B cell (primary cell): ENCODE results near the gene NTN5. TPM values are rescaled to one million over a fixed set of nuclear protein-coding genes. Genes with fewer than 3 reads are reported as not detected.

ENCODE experiments used
- ATAC-seq: fragments of 200-7000 bp; cut with Tn5 transposase; one replicate; pipeline ENCODE4 v1.10.0; 2021; ENCODE audit warnings: low read depth, mild to moderate bottlenecking, moderate number of reproducible peaks, moderate library complexity
- CTCF ChIA-PET: fragments of 350-600 bp; sonication (Branson Sonifier 250); formaldehyde crosslinking; loops from one replicate; lab custom pipeline; 2021; ENCODE audit warnings: antibody characterized with exemption, inconsistent platforms; lab: Charles Lee
- POLR2A ChIA-PET: fragments of 350-600 bp; sonication (Branson Sonifier 250); formaldehyde crosslinking; loops from one replicate; lab custom pipeline; 2021; ENCODE audit warnings: antibody characterized with exemption; lab: Charles Lee
- DNase-seq: peaks from one replicate; pipeline ENCODE4 v3.0.0; 2013
- H2AFZ ChIP-seq: 2 replicates; pipeline ENCODE4 v1.6.1; 2012; ENCODE audit warnings: mild to moderate bottlenecking, low read depth, low read length; ENCODE audit not compliant: insufficient read depth, poor library complexity, severe bottlenecking
- H3K27ac ChIP-seq, 2 donors: 1 replicate in 1 of 2; 2 replicates in 1 of 2; pipeline ENCODE4 v1.5.1; 2012 to 2013; ENCODE audit warnings: low read length in 2 of 2, mild to moderate bottlenecking in 2 of 2, moderate library complexity in 1 of 2
- H3K27me3 ChIP-seq, 4 experiments: fragments of 200-600 bp in 1 of 4; sonication (generic) in 1 of 4; replicated peaks in 1 of 4; 1 replicate in 2 of 4; 2 replicates in 2 of 4; pipeline versions ENCODE4 v1.6.1 to v1.7.0; 2013 to 2016; ENCODE audit warnings: low read length in 3 of 4, mild to moderate bottlenecking in 2 of 4, mixed read lengths in 1 of 4, moderate library complexity in 1 of 4; ENCODE audit not compliant: insufficient read depth in 4 of 4, control insufficient read depth in 3 of 4; ENCODE audit errors: control extremely low read depth in 1 of 4
- H3K36me3 ChIP-seq, 2 experiments: replicated peaks in 1 of 2; 1 replicate in 1 of 2; 2 replicates in 1 of 2; pipeline versions ENCODE4 v1.6.1 to v1.7.1; 2013; ENCODE audit warnings: low read length in 1 of 2; ENCODE audit not compliant: insufficient read depth in 2 of 2, control insufficient read depth in 1 of 2; ENCODE audit errors: control extremely low read depth in 1 of 2, extremely low read depth in 1 of 2
- H3K4me1 ChIP-seq, 2 donors: fragments of 200-600 bp in 1 of 2; sonication (generic) in 1 of 2; 1 replicate in 1 of 2; 2 replicates in 1 of 2; pipeline versions ENCODE4 v1.5.1 to v1.6.1; 2013 to 2017; ENCODE audit warnings: low read length in 2 of 2; ENCODE audit not compliant: control insufficient read depth in 2 of 2, insufficient read depth in 2 of 2
- H3K4me2 ChIP-seq: replicated peaks from 2 replicates; pipeline ENCODE3; 2012; ENCODE audit warnings: mild to moderate bottlenecking, low read depth, low read length; ENCODE audit not compliant: poor library complexity, severe bottlenecking
- H3K4me3 ChIP-seq, 5 experiments: fragments of 200-600 bp in 1 of 5; sonication (generic) in 1 of 5; 1 replicate in 3 of 5; 2 replicates in 2 of 5; pipeline versions ENCODE4 v1.5.1 to v1.7.0; 2011 to 2016; ENCODE audit warnings: low read length in 4 of 5, mild to moderate bottlenecking in 4 of 5, low read depth in 2 of 5, control low read depth in 1 of 5, moderate library complexity in 1 of 5; ENCODE audit not compliant: insufficient read depth in 1 of 5; ENCODE audit errors: control extremely low read depth in 1 of 5, extremely low read depth in 1 of 5
- H3K79me2 ChIP-seq: fragments of 200-600 bp; sonication (generic); one replicate; pipeline ENCODE4 v1.6.0; 2016; ENCODE audit warnings: low read length; ENCODE audit not compliant: control insufficient read depth, insufficient read depth
- H3K9ac ChIP-seq: fragments of 200-600 bp; sonication (generic); 2 replicates; pipeline ENCODE4 v1.6.1; 2017; ENCODE audit warnings: mild to moderate bottlenecking, low read length, moderate library complexity
- H3K9me3 ChIP-seq, 3 donors: one replicate each; pipeline versions ENCODE4 v1.6.1 to v1.7.1; 2013; ENCODE audit warnings: low read length in 2 of 3; ENCODE audit not compliant: control insufficient read depth in 2 of 3, insufficient read depth in 1 of 3; ENCODE audit errors: control extremely low read depth in 1 of 3
- H4K20me1 ChIP-seq: 2 replicates; pipeline ENCODE4 v1.6.0; 2012; ENCODE audit warnings: mild to moderate bottlenecking, low read length; ENCODE audit not compliant: insufficient read depth, control insufficient read depth, poor library complexity, severe bottlenecking
- H3K27ac Mint-ChIP-seq: one replicate; pipeline ENCODE4 v1.8.0; 2021; ENCODE audit warnings: mixed read lengths
- H3K27me3 Mint-ChIP-seq: one replicate; pipeline ENCODE4 v1.8.0; 2021; ENCODE audit warnings: mixed read lengths
- H3K4me1 Mint-ChIP-seq: one replicate; pipeline ENCODE4 v1.8.0; 2021; ENCODE audit warnings: mixed read lengths
- H3K4me3 Mint-ChIP-seq: one replicate; pipeline ENCODE4 v1.8.0; 2021; ENCODE audit warnings: mixed read lengths
- H3K9me3 Mint-ChIP-seq: one replicate; pipeline ENCODE4 v1.8.0; 2022; ENCODE audit warnings: mixed read lengths; ENCODE audit not compliant: insufficient read depth
- CTCF ChIP-seq: fragments of 200-600 bp; IDR thresholded peaks from one replicate; pipeline ENCODE4 v1.8.0; 2022; ENCODE audit warnings: antibody characterized with exemption, mild to moderate bottlenecking
- EZH2 ChIP-seq: IDR thresholded peaks from 2 replicates; pipeline ENCODE4 v1.6.1; 2012; ENCODE audit warnings: borderline replicate concordance, low read depth, mild to moderate bottlenecking, moderate library complexity, low read length; ENCODE audit not compliant: insufficient read depth, poor library complexity, severe bottlenecking
- WGBS: methylation state at CpG from one replicate; pipeline ENCODE4 v1.1.5; 2013; ENCODE audit warnings: missing lambda C conversion rate; ENCODE audit not compliant: insufficient coverage; 5-methylcytosine and 5-hydroxymethylcytosine counted together
- intact Hi-C: fragments of 100-400 bp; cut with micrococcal nuclease; formaldehyde crosslinking; loops from one replicate; pipeline ENCODE4 v1.10.0; 2022
- polyA plus RNA-seq: library from polyadenylated mRNA; depleted of rRNA; stranded (reverse); fragments of >200 nt; gene quantifications from 2 replicates; pipeline ENCODE4 v1.2.3, GENCODE V29; 2012
- total RNA-seq, 2 donors: library from RNA; stranded (reverse); fragments of 120-200 nt in 1 of 2; gene quantifications; 1 replicate in 1 of 2; 2 replicates in 1 of 2; pipeline versions ENCODE4 v1.2.3 to v1.2.4, GENCODE V29; 2013 to 2022

Gene NTN5
- total and polyA plus RNA-seq, 2 donors (not counting 1 experiment from before 2014, with no cell fraction given) = 1.2 to 1.8 TPM

GRCh38 chr19:48720251-48720612 is 47.4 kb upstream of the NTN5 start:
- intact Hi-C loops = loop anchor here (1.0 to 10.0 kb wide), 3 partner anchors 152 to 1305 kb away; partner anchors contain the start of genes PPP1R15A, SYNGR4, TMEM143 and VRK3
- H2AFZ ChIP-seq = peak overlapping the region; percentile 91

More at GRCh38 chr19:48720251-48720612, 47.4 kb upstream of the NTN5 start:
- no peaks in the 10 kb centered on the region for H3K27me3 ChIP-seq
- peaks cover 7 to 23% of the 10 kb centered on the region in 2 donors for H3K4me1 ChIP-seq
- H3K9me3 ChIP-seq = peaks cover 0 to 24% (median 6%) of the 10 kb centered on the region in 3 donors
- no peak for TF ChIP-seq CTCF
- no peak for TF ChIP-seq EZH2
- no peak for DNase-seq
- ATAC-seq = no peak
- Mint-ChIP-seq H3K9me3 (peaks cover 5% of the 10 kb centered on the region), H3K27ac (peak overlapping the region; percentile 98), H3K4me1 (peaks cover 18% of the 10 kb centered on the region), H3K4me3 (peak overlapping the region; percentile 98), H3K27me3 (no peaks in the 10 kb centered on the region)
- H3K4me2 ChIP-seq = peak overlapping the region; percentile 91
- no peaks in the 10 kb centered on the region for H4K20me1 ChIP-seq
- no peaks in the 10 kb centered on the region for H3K36me3 ChIP-seq
- H3K4me3 ChIP-seq = peak overlapping the region in 2 of 5 experiments; percentile 61 to 91
- ChIA-PET CTCF (interaction anchor here (0.5 to 2.0 kb wide), 3 partner anchors 19 to 74 kb away, joined by 3 to 6 read pairs (median 3); partner anchors contain the start of gene CA11), POLR2A (interaction anchor here (0.5 to 1.4 kb wide), 9 partner anchors 12 to 232 kb away, joined by 3 to 11 read pairs (median 3); no protein-coding TSS in a partner anchor)
- H3K9ac ChIP-seq = peak overlapping the region; percentile 88
- no peaks in the 10 kb centered on the region for H3K79me2 ChIP-seq
- H3K27ac ChIP-seq = no peak overlapping the region
- 39% methylated on average over 12 of the region's 12 CpGs for WGBS
